ENCODE data around the gene CTIF.

CTIF gene

GRCh38 chr18:48669991-48670750, 131.3 kb downstream of the CTIF start:
- no peak for DNase-seq

DNA sequence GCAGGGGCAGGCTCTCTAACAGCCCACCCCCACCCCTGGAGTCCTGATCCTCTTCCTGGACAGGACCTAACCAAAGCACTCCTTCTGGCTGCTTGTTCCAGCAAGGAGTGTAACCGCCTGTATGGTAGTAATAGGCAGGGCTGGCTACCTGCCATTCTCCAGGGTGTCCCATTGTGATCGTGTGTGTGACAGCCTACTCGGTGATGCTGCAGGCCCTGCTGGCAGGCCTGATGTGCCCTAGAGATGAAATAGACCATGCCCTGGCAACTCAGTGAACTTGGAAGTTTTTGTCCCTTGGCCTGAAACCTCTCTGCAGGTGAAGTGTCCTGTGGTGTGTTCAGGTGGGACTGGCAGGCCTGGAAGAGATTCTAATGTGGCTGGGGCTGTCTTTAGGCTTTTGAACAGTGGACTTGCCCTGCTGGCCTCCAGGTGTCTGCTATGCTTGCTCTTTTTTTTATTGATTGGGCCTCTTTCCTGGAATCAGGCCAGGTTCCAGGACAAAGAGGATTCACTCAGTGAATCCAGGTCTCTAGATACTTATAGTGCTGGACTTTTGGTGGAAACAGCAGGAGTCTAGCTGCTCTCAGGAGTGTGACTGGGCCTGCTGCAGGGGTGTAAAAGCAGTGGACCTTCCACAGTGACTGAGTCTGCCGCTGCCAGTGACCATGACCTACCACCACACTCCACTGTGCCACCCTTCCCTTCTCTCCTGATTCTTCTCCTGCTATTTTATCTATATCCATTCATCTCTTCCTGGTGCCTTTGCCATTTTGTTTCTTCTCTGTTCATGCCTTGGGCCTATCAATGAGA, 132.1 kb downstream of the CTIF start:
- DNase-seq = no peak

GRCh38 chr18:48671561-48671945, 132.7 kb downstream of the CTIF start:
- no peak for DNase-seq

- DNase-seq = no peak
Observed at GRCh38 chr18:48672671-48673340, 134.0 kb downstream of the CTIF start.

DNA sequence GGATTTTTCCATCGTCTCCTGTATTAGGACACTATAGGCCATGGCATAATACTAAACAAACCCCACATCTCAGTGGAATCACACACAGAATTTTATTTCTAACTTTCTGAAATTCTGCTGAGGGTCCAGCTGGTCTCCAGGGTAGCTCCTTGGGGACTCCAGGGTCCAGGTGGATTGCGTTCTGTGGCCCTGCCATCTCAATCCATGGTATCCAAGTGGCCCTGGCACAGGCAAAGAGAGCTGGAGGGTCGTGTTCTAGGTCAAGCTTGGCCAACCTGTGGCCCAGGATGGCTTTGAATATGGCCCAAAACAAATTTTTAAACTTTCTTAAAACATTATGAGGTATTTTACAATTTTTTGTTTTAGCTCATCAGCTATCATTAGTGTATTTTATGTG, 134.6 kb downstream of the CTIF start:
- DNase-seq = no peak

- DNase-seq = peak; percentile 51
Observed at GRCh38 chr18:48673853-48674721, 135.3 kb downstream of the CTIF start.

DNA sequence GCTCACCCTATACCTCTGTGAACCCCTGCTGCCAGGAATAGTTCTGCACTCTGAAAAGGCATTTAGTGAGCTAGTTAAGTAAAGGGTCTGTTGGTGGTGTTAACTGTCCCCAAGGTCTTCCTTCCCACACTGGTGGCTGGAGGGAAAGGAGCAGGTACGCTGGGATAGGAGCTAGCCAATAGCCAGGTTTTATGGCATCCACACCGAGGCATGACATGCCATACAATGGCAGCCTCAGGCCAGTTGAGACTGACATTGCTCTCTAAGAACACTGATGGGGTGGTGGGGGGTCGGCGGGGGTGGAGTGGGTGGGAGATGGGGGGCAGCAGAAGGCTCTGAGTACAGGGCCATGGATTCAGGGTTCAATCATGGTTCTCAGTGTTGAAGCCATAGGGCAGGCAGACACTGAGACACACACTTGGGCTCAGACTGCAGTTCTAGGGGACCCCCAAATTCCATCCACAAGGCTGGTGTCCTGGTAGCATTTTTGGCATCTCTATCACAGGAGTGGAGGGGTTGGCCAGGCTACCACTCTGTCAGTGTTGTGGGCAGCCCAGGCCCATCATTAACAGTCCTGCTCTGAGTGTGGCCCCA, 136.0 kb downstream of the CTIF start:
- no peak for DNase-seq

DNA sequence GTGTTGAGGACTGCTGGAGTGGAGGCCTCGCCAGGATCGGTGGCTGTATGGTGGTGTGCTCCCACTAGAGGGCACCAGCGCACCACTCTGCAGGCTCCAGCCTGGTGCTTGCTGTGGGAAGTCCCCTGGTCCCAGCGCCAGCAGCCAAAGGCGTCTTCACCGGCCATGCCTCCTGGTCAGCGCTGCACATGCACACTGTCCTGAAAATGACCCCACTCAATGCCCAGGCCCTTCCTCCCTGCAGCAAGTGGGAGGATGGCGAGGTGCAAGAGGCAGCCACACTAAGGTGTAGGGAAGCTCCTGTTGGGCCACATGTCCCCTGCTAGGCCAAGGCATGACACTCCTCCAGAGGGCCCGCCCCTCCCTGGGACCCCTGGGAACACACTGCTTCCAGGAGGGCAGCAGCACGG, 136.5 kb downstream of the CTIF start:
- DNase-seq = peak; percentile 88

- DNase-seq = no peak
Observed at GRCh38 chr18:48675912-48676311, 137.1 kb downstream of the CTIF start.

- DNase-seq = no peak
Observed at GRCh38 chr18:48676346-48676745, 137.5 kb downstream of the CTIF start.

DNA sequence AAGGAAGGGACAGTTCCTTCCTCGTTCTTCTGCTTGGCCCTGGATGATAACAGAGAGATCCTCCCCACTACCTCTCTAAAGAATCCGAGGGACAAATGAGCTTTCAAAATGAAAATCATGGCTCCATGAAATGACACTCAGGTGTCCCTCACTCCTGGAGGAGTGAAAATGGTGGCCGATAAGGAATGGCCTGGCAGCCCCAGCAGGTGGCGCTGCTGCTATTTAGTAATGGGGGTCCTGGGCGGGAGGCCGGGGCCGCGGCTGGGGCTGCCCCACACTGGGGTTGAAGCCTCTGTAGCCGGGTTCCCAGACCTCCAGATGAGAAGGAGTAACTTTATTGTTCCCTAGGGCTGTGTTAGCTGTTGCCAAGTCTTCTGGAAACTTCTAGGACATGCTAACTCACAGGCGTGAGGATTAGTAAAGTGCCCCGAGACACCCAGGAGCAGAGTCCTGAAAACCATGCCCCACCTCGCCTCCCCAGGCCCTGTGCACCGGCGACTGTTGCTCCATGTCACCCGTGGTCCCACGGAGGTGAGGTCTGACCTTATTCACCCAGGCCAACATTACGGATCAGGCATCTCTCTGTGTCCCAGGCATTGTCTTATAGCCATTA, 138.0 kb downstream of the CTIF start:
- peak; percentile 81 for DNase-seq

DNA sequence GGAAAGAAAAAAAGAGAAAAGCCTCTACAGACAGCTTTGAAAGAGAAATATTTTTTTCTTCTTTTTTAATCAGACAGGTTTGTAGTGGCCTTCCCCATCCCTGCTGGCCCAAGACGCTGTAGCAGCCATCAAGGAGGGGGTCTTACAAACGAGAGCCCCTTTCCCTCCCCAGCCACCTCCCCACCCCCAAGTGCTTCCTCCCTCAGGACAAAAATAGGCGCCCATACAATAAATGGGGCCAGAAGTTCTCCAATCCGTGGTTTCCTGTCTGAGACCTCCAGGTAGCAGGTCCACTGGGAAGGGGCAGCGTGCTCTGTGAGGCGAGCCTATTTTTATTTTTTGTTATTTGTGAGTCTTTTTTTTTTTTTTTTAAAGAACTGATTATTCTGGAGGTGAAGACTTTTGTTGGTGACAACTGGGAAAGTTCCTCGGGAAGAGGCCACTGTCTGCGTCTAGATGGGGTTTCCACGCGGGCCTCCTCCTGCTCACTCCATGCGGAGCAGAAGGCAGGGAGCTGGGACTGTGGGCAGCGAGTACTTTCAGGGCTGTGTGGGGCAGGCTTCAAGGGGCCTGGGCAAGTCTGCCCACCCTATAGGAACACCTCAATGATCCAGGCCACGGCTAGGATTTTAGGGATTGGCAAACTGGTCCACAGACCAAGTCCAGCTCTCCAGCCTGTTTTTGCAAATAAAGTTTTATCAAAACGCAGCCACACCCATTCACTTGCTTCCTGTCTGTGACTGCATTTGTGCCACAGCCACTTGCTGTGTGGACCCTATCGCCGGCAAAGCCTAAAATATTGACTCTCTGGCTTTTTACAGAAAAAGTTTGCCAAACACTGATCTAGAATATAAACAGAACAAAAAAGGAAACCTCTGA, 139.6 kb downstream of the CTIF start:
- peak; percentile 38 for DNase-seq

- DNase-seq = peak; percentile 55
Observed at GRCh38 chr18:48679236-48679635, 140.4 kb downstream of the CTIF start.

- DNase-seq = no peak
Observed at GRCh38 chr18:48680339-48681250, 141.8 kb downstream of the CTIF start.

GRCh38 chr18:48682768-48683167, 143.9 kb downstream of the CTIF start:
- no peak for DNase-seq

- DNase-seq = no peak
Observed at GRCh38 chr18:48683197-48683596, 144.4 kb downstream of the CTIF start.

GRCh38 chr18:48683661-48684060, 144.8 kb downstream of the CTIF start:
- DNase-seq = no peak

DNA sequence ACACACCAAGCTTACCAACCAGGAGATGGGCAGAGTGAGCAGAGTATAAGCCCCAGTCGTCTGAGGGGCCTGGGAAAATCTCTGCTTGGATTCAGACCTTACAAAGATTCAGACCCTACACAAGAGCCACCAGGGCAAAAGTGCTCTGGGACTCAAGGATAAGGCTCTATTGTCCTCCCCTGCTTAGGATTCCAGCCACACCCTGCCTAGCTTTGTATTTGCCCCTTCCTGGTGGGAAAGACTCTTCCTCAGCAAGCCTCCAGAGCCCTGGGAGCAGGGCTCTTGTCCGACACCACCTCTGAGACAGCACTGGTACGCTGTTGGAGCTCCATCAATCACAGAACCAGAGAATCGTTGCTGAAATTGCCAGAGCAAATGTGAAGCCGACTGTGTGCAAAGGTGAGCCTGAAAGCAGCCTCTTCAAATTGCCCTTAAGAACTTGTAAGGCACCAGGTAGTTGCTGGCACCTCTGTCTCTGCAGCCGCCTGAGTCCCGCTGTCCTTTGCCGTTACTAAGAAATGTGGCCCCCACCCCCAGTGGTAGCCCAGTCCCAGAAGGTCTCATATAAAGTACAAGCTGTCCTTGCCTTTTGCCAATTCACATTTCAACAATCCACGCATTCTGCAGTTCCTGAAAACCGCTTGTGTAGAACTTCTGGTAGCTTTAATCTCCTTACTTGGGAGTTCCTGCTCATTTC, 148.7 kb downstream of the CTIF start:
- no peak for DNase-seq

GRCh38 chr18:48688961-48689360, 150.1 kb downstream of the CTIF start:
- no peak for DNase-seq

Measured in hematopoietic multipotent progenitor cell treated with erythropoietin and hydrocortisone succinate and interleukin-3 and kit ligand, for 4 days (in vitro differentiated cells).